ENCODE results near the gene ERCC6. TPM values are rescaled to one million over a fixed set of nuclear protein-coding genes. Genes with fewer than 3 reads are reported as not detected.
A peak's percentile ranks its signal among the peaks of the same experiment; 100 is the strongest.

ERCC6 gene
- total and polyA plus RNA-seq, 10 of the 15 experiments (the other 5 are each of a cell fraction or from before 2014, with no cell fraction given), result 4.3 to 15.6 (median 7.8) TPM

DNA sequence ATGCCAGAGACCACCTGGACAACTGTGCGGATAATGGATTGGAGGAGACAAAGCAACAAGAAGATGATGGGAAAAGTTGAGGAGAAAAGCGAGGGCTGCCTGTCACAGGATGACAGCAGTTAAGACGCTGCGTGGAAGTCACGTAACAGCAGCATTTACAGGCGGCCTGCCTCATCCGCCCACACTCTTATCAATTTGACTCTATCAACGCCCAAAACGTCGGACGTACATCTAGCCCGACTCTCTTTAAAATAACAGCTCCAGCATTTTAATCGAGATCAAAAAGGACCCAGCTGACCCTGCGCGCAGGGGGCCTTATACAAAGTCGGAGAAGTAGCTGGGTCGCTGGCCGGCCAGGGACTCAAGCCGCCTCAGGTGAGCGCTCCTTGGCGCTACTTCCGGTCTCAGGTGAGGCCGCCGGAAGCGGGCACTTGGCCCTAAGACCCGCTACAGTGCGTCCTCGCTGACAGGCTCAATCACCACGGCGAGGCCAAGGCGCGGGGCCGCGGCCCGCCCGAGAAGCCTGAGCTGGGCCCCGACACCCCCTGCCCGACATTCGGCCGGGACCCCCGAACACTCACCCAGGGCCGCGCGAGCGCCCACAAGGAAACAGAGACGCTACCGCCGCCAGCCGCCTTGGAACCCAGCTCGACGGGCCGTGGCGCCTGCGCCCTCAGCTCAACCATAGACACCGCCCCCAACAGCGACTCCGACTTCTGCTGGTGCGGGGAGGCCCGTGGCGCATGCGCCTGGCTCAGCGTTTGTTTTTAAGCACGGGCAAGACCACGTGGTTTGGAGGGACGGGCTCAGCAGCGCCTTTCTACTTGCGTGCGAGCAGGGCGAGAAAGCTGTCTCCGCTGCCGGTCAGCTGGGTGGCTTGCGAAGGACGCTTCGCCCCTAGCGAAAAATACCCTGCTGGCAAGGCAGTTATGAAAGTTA is at the start of gene ERCC6 (continued):
- peak; percentile 23 for TF ChIP-seq CUX1 (IDR thresholded peaks at IDR 0.05; ENCODE audit: insufficient replicate concordance, low read depth, low read length)
- no peak for TF ChIP-seq MEF2B (IDR thresholded peaks at IDR 0.05; ENCODE audit: partially characterized antibody, poor library complexity, severe bottlenecking)
- TF ChIP-seq HDGF (IDR thresholded peaks at IDR 0.05), result no peak; the same call in 1 of the 2 replicates
- no peak for TF ChIP-seq YY1 (IDR thresholded peaks at IDR 0.05; ENCODE audit: low read depth, low read length)
- TF ChIP-seq NFYA (IDR thresholded peaks at IDR 0.05; ENCODE audit: borderline replicate concordance, low read depth, low read length), result no peak
- TF ChIP-seq BRCA1 (IDR thresholded peaks at IDR 0.05; ENCODE audit: low read depth, low read length), result no peak
- 0 out of 2 replicates have a peak, but pooled peaks have one; percentile 73 for TF ChIP-seq NBN (IDR thresholded peaks at IDR 0.05)
- TF ChIP-seq, protein P1, sequence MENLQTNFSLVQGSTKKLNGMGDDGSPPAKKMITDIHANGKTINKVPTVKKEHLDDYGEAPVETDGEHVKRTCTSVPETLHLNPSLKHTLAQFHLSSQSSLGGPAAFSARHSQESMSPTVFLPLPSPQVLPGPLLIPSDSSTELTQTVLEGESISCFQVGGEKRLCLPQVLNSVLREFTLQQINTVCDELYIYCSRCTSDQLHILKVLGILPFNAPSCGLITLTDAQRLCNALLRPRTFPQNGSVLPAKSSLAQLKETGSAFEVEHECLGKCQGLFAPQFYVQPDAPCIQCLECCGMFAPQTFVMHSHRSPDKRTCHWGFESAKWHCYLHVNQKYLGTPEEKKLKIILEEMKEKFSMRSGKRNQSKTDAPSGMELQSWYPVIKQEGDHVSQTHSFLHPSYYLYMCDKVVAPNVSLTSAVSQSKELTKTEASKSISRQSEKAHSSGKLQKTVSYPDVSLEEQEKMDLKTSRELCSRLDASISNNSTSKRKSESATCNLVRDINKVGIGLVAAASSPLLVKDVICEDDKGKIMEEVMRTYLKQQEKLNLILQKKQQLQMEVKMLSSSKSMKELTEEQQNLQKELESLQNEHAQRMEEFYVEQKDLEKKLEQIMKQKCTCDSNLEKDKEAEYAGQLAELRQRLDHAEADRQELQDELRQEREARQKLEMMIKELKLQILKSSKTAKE (IDR thresholded peaks at IDR 0.05; ENCODE audit: low read depth, poor library complexity, severe bottlenecking), result no peak
- TF ChIP-seq SUZ12 (IDR thresholded peaks at IDR 0.05; ENCODE audit: unreplicated experiment), result no peak
- no peak; the same call in 1 of the 2 replicates for TF ChIP-seq SPI1 (IDR thresholded peaks at IDR 0.05; ENCODE audit: borderline replicate concordance, insufficient read depth, low read depth, low read length)
- peak; percentile 71 to 88 for TF ChIP-seq BHLHE40 (IDR thresholded peaks at IDR 0.05; ENCODE audit: borderline replicate concordance in 1 of 2, low read depth in 2 of 2, low read length in 1 of 2)
- TF ChIP-seq POLR2AphosphoS2 (IDR thresholded peaks at IDR 0.05; ENCODE audit: low read depth, low read length), result peak; percentile 39; the same call in 1 of the 2 replicates
- TF ChIP-seq, protein P2, sequence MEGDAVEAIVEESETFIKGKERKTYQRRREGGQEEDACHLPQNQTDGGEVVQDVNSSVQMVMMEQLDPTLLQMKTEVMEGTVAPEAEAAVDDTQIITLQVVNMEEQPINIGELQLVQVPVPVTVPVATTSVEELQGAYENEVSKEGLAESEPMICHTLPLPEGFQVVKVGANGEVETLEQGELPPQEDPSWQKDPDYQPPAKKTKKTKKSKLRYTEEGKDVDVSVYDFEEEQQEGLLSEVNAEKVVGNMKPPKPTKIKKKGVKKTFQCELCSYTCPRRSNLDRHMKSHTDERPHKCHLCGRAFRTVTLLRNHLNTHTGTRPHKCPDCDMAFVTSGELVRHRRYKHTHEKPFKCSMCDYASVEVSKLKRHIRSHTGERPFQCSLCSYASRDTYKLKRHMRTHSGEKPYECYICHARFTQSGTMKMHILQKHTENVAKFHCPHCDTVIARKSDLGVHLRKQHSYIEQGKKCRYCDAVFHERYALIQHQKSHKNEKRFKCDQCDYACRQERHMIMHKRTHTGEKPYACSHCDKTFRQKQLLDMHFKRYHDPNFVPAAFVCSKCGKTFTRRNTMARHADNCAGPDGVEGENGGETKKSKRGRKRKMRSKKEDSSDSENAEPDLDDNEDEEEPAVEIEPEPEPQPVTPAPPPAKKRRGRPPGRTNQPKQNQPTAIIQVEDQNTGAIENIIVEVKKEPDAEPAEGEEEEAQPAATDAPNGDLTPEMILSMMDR (IDR thresholded peaks at IDR 0.05 in 2 of 3, conservative IDR thresholded peaks at IDR 0.05 in 1 of 3; ENCODE audit: control insufficient read depth in 2 of 3, extremely low read depth in 1 of 3, insufficient read depth in 1 of 3, low read depth in 3 of 3, low read length in 3 of 3), result 0 out of 6 replicates have a peak, but pooled peaks of 1 of the 3 experiments have one; percentile 1
- no peak for TF ChIP-seq ZNF384 (IDR thresholded peaks at IDR 0.05; ENCODE audit: borderline replicate concordance, low read depth, low read length)
- no peak for TF ChIP-seq ZBTB33 (IDR thresholded peaks at IDR 0.05)

Data from GM12878 (cell line).